Hepatocyte (in vitro differentiated cells): ENCODE measurements around the gene MRC1. TPM values are rescaled to one million over a fixed set of nuclear protein-coding genes. Genes with fewer than 3 reads are reported as not detected.

ENCODE experiments used
- DNase-seq: peaks from one replicate; pipeline ENCODE4 v3.0.0-alpha.2; 2016; ENCODE audit warnings: low spot score
- H2AFZ ChIP-seq: fragments of 200-600 bp; sonication (generic); 2 replicates; pipeline ENCODE4 v1.6.0; 2016; ENCODE audit warnings: antibody characterized with exemption, mild to moderate bottlenecking
- H3K27ac ChIP-seq: fragments of 200-600 bp; sonication (generic); 2 replicates; pipeline ENCODE4 v1.5.1; 2016; ENCODE audit warnings: mild to moderate bottlenecking
- H3K27me3 ChIP-seq: fragments of 200-600 bp; sonication (generic); 2 replicates; pipeline ENCODE4 v1.6.1; 2016
- H3K36me3 ChIP-seq: fragments of 200-600 bp; sonication (generic); replicated peaks from 2 replicates; pipeline ENCODE4 v1.5.1; 2016; ENCODE audit warnings: low read depth; ENCODE audit not compliant: insufficient read depth
- H3K4me1 ChIP-seq: fragments of 200-600 bp; sonication (generic); 2 replicates; pipeline ENCODE4 v1.5.1; 2016; ENCODE audit warnings: mild to moderate bottlenecking, moderate library complexity; ENCODE audit not compliant: insufficient read depth
- H3K4me2 ChIP-seq: fragments of 200-600 bp; sonication (generic); 2 replicates; pipeline ENCODE4 v1.6.0; 2016
- H3K4me3 ChIP-seq: fragments of 200-600 bp; sonication (generic); 2 replicates; pipeline ENCODE4 v1.5.1; 2016; ENCODE audit warnings: mild to moderate bottlenecking
- H3K79me2 ChIP-seq: fragments of 200-600 bp; sonication (generic); 2 replicates; pipeline ENCODE4 v1.6.0; 2017; ENCODE audit warnings: mild to moderate bottlenecking
- H3K9me2 ChIP-seq: fragments of 200-600 bp; sonication (generic); replicated peaks from 2 replicates; pipeline ENCODE4 v1.6.0; 2017; ENCODE audit warnings: mild to moderate bottlenecking; ENCODE audit not compliant: insufficient read depth
- H3K9me3 ChIP-seq: fragments of 200-600 bp; sonication (generic); 2 replicates; pipeline ENCODE4 v1.5.1; 2016; ENCODE audit warnings: low read depth, mild to moderate bottlenecking
- H4K20me1 ChIP-seq: fragments of 200-600 bp; sonication (generic); 2 replicates; pipeline ENCODE4 v1.6.0; 2016; ENCODE audit warnings: mild to moderate bottlenecking; ENCODE audit not compliant: insufficient read depth, poor library complexity, severe bottlenecking
- CTCF ChIP-seq: fragments of 200-600 bp; sonication (generic); IDR thresholded peaks from 2 replicates; pipeline ENCODE4 v1.5.1; 2016; ENCODE audit warnings: antibody characterized with exemption, mild to moderate bottlenecking; ENCODE audit not compliant: poor library complexity
- EZH2 ChIP-seq: fragments of 200-600 bp; sonication (generic); IDR thresholded peaks from 2 replicates; pipeline ENCODE4 v1.6.1; 2016; ENCODE audit warnings: antibody characterized with exemption, mild to moderate bottlenecking, borderline replicate concordance
- EZH2phosphoT487 ChIP-seq: fragments of 200-600 bp; sonication (generic); IDR thresholded peaks from one replicate; pipeline ENCODE4 v1.6.1; 2018; ENCODE audit warnings: antibody characterized with exemption, mild to moderate bottlenecking, low read depth, moderate library complexity; ENCODE audit not compliant: unreplicated experiment, severe bottlenecking
- WGBS: methylation state at CpG from one replicate; pipeline ENCODE4 v1.1.6; 2016; ENCODE audit warnings: low lambda C conversion rate; ENCODE audit errors: missing lambda C conversion rate; 5-methylcytosine and 5-hydroxymethylcytosine counted together
- polyA plus RNA-seq: library from polyadenylated mRNA; unstranded; fragments of >200 nt; fragmentation: Nextera tagmentation; extraction: Ambion mirVana; gene quantifications from 2 replicates; pipeline ENCODE4 v1.2.1, GENCODE V29; 2016
- total RNA-seq: library from RNA; depleted of rRNA; stranded (reverse); fragments of >200 nt; gene quantifications from 2 replicates; pipeline ENCODE4 v1.2.3, GENCODE V29; 2014

The MRC1 gene
- total and polyA plus RNA-seq, 2 experiments from 2014 or later: 0.30 to 2.4 TPM

- no peak for TF ChIP-seq CTCF
- TF ChIP-seq EZH2: no peak
- no peak for TF ChIP-seq EZH2phosphoT487
- no peaks in the 10 kb centered on the region for H4K20me1 ChIP-seq
- no peaks in the 10 kb centered on the region for H3K4me1 ChIP-seq
- H3K9me2 ChIP-seq: no peaks in the 10 kb centered on the region
- H3K4me2 ChIP-seq: no peak overlapping the region
- H3K9me3 ChIP-seq: no peaks in the 10 kb centered on the region
- no peak overlapping the region for H2AFZ ChIP-seq
- WGBS: 84% methylated on average over 7 of the region's 7 CpGs
- no peak overlapping the region for H3K27ac ChIP-seq
- H3K4me3 ChIP-seq: no peak overlapping the region
- H3K27me3 ChIP-seq: peaks cover 4% of the 10 kb centered on the region
- no peaks in the 10 kb centered on the region for H3K36me3 ChIP-seq
- H3K79me2 ChIP-seq: no peaks in the 10 kb centered on the region
- no peak for DNase-seq
Observed at GRCh38 chr10:17819836-17820235, 10.7 kb downstream of the MRC1 start.

GRCh38 chr10:17820943-17821342 is 11.8 kb downstream of the MRC1 start:
- H3K4me2 ChIP-seq: no peak overlapping the region
- no peaks in the 10 kb centered on the region for H3K79me2 ChIP-seq
- H2AFZ ChIP-seq: no peak overlapping the region
- no peaks in the 10 kb centered on the region for H3K36me3 ChIP-seq
- H4K20me1 ChIP-seq: no peaks in the 10 kb centered on the region
- H3K4me3 ChIP-seq: no peak overlapping the region
- WGBS: 89% methylated on average over 3 of the region's 3 CpGs
- H3K27ac ChIP-seq: no peak overlapping the region
- H3K27me3 ChIP-seq: peaks cover 4% of the 10 kb centered on the region
- no peaks in the 10 kb centered on the region for H3K9me2 ChIP-seq
- no peaks in the 10 kb centered on the region for H3K4me1 ChIP-seq
- DNase-seq: no peak
- no peaks in the 10 kb centered on the region for H3K9me3 ChIP-seq
- TF ChIP-seq EZH2: no peak
- TF ChIP-seq CTCF: no peak
- TF ChIP-seq EZH2phosphoT487: no peak

DNA sequence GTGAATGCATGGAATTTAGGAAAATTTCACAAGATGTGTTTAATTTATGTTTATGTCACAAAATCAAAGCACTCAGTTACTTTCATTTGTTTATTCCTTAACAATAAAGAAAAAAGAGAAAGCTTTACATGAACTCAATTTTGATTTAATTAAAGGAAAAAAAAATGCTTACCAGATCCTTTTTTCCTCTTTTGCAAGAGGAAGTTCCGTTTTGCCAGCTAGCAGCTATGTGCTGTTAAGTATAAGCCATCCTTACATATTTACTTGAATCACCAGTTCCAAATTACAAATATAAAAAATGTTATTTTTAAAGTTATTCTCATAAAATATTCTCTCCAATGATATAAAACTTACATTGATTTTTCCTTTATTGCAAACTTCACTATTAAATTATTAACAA is 12.7 kb downstream of the MRC1 start:
- Histone ChIP-seq H2AFZ (no peak overlapping the region), H4K20me1 (no peaks in the 10 kb centered on the region), H3K27me3 (peaks cover 4% of the 10 kb centered on the region), H3K9me2 (no peaks in the 10 kb centered on the region), H3K36me3 (no peaks in the 10 kb centered on the region), H3K79me2 (no peaks in the 10 kb centered on the region), H3K4me3 (no peak overlapping the region), H3K4me2 (no peak overlapping the region), H3K9me3 (no peaks in the 10 kb centered on the region), H3K27ac (no peak overlapping the region), H3K4me1 (no peaks in the 10 kb centered on the region)
- no peak for DNase-seq
- no peak for TF ChIP-seq EZH2
- TF ChIP-seq CTCF: no peak
- no peak for TF ChIP-seq EZH2phosphoT487
- 72% methylated on average over 1 of the region's 1 CpG for WGBS

DNA sequence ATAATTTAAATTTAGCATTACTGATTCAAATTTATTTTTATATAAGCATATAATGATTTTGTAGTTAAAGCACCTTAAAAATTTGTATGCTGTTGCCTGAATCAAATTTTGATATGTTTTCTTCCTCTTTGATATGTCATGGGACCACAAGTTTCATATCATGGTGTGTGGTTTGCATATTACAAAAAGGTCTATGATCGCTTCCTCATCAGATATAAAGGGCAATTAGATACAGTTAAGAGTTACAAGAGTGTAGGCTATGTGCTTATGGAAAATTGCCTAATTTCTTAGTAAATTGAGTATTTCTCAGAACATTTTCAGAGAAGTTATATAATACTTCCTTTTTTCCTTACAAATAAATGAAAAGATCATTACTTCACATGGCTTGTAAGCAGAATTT is 22.2 kb downstream of the MRC1 start:
- no peaks in the 10 kb centered on the region for H3K9me3 ChIP-seq
- no peak overlapping the region for H2AFZ ChIP-seq
- 100% methylated on average over 1 of the region's 1 CpG for WGBS
- TF ChIP-seq EZH2 (no peak), CTCF (no peak), EZH2phosphoT487 (no peak)
- H3K4me1 ChIP-seq: no peaks in the 10 kb centered on the region
- H3K27me3 ChIP-seq: no peaks in the 10 kb centered on the region
- H3K4me3 ChIP-seq: no peak overlapping the region
- no peak overlapping the region for H3K27ac ChIP-seq
- no peaks in the 10 kb centered on the region for H3K79me2 ChIP-seq
- no peak overlapping the region for H3K4me2 ChIP-seq
- H4K20me1 ChIP-seq: no peaks in the 10 kb centered on the region
- H3K9me2 ChIP-seq: no peaks in the 10 kb centered on the region
- no peaks in the 10 kb centered on the region for H3K36me3 ChIP-seq
- DNase-seq: no peak
